Activated B cell treated with CpG ODN at 0.5 μM for 24 hours (primary cell): ENCODE data around the gene OLAH. TPM values are rescaled to one million over a fixed set of nuclear protein-coding genes. Genes with fewer than 3 reads are reported as not detected.
A peak's percentile ranks its signal among the peaks of the same experiment; 100 is the strongest.

ENCODE experiments used
- ATAC-seq: fragments of 200-7000 bp; cut with Tn5 transposase; one replicate; pipeline ENCODE4 v1.10.0; 2021; ENCODE audit warnings: low read depth, mild to moderate bottlenecking, moderate library complexity
- CTCF ChIA-PET: fragments of 350-600 bp; sonication (Branson Sonifier 250); formaldehyde crosslinking; loops from one replicate; lab custom pipeline; 2021; ENCODE audit warnings: antibody characterized with exemption; lab: Charles Lee
- POLR2A ChIA-PET: fragments of 350-600 bp; sonication (Branson Sonifier 250); formaldehyde crosslinking; loops from one replicate; lab custom pipeline; 2021; ENCODE audit warnings: antibody characterized with exemption; lab: Charles Lee
- DNase-seq: peaks from one replicate; pipeline ENCODE4 v3.0.0; 2022
- H3K27ac Mint-ChIP-seq: one replicate; pipeline ENCODE4 v1.8.0; 2020; ENCODE audit warnings: mixed read lengths
- H3K27me3 Mint-ChIP-seq: one replicate; pipeline ENCODE4 v1.8.0; 2021; ENCODE audit warnings: mixed read lengths
- H3K36me3 Mint-ChIP-seq: one replicate; pipeline ENCODE4 v1.8.0; 2021; ENCODE audit warnings: low read depth, mixed read lengths
- H3K4me1 Mint-ChIP-seq: one replicate; pipeline ENCODE4 v1.8.0; 2021; ENCODE audit warnings: mixed read lengths
- H3K4me3 Mint-ChIP-seq: one replicate; pipeline ENCODE4 v1.8.0; 2020; ENCODE audit warnings: mild to moderate bottlenecking, mixed read lengths
- H3K9me3 Mint-ChIP-seq: one replicate; pipeline ENCODE4 v1.8.0; 2020; ENCODE audit warnings: mixed read lengths
- intact Hi-C: fragments of 100-400 bp; cut with micrococcal nuclease; formaldehyde crosslinking; loops from one replicate; pipeline ENCODE4 v1.15.1; 2024
- total RNA-seq: library from RNA; stranded (reverse); gene quantifications from 2 replicates; pipeline ENCODE4 v1.2.3, GENCODE V29; 2022
- TF ChIP-seq, protein P1 (sequence below): fragments of 200-600 bp; IDR thresholded peaks from one replicate; pipeline ENCODE4 v1.8.0; 2022; ENCODE audit warnings: antibody characterized with exemption, mild to moderate bottlenecking

The OLAH gene
- total RNA-seq, 1 donor from 2014 or later, result not detected

DNA sequence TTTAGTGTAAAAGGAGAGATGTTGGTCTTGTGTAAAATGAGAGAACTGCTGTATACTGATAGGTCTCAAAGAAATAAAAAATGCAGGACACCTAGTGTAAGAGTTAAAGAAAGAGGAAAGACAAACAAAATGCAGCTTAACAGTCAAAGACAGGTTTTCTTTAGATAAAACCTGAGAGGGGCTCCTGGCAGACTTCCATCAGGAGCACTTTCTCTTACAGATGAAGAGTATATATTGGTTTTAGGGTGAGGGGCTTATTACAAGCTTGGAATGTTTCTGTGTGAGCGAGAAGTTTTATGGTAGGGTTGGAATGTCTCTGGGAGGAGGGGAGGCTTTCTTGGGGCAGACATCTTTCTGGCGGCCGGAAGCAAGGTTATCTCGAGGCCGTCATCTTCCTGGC is 28.6 kb downstream of the OLAH start:
- intact Hi-C loops, result no loop called here
- CTCF ChIA-PET, result no interaction called here
- no peak overlapping the region for H3K27ac Mint-ChIP-seq
- DNase-seq (no peak), ATAC-seq (no peak)
- POLR2A ChIA-PET, result interaction anchor here (0.7 kb wide), 1 partner anchor 34 kb away, joined by 4 read pairs; no protein-coding TSS in a partner anchor
- no peaks in the 10 kb centered on the region for H3K4me1 Mint-ChIP-seq
- H3K4me3 Mint-ChIP-seq, result no peak overlapping the region
- no peaks in the 10 kb centered on the region for H3K36me3 Mint-ChIP-seq
- TF ChIP-seq, protein P1, sequence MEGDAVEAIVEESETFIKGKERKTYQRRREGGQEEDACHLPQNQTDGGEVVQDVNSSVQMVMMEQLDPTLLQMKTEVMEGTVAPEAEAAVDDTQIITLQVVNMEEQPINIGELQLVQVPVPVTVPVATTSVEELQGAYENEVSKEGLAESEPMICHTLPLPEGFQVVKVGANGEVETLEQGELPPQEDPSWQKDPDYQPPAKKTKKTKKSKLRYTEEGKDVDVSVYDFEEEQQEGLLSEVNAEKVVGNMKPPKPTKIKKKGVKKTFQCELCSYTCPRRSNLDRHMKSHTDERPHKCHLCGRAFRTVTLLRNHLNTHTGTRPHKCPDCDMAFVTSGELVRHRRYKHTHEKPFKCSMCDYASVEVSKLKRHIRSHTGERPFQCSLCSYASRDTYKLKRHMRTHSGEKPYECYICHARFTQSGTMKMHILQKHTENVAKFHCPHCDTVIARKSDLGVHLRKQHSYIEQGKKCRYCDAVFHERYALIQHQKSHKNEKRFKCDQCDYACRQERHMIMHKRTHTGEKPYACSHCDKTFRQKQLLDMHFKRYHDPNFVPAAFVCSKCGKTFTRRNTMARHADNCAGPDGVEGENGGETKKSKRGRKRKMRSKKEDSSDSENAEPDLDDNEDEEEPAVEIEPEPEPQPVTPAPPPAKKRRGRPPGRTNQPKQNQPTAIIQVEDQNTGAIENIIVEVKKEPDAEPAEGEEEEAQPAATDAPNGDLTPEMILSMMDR, result no peak
- H3K9me3 Mint-ChIP-seq, result no peaks in the 10 kb centered on the region
- peaks cover 6% of the 10 kb centered on the region for H3K27me3 Mint-ChIP-seq

DNA sequence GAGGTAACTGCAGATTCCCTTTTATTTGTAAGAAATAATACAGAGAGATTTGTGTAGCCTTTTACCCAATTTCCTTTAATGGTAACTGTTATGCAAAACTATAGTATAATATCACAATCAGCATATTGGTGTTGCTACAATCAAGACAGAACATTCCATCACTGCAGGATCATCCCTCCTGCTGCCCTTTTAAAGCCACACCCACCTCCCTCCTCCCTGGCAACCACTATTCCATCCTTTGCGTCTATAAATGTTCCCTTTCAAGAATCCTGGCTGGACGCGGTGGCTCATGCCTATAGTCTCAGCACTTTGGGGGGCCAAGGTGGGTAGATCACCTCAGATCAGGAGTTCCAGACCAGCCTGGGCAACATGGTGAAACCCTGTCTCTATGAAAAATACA is 31.7 kb downstream of the OLAH start:
- CTCF ChIA-PET, result no interaction called here
- intact Hi-C loops, result no loop called here

DNA sequence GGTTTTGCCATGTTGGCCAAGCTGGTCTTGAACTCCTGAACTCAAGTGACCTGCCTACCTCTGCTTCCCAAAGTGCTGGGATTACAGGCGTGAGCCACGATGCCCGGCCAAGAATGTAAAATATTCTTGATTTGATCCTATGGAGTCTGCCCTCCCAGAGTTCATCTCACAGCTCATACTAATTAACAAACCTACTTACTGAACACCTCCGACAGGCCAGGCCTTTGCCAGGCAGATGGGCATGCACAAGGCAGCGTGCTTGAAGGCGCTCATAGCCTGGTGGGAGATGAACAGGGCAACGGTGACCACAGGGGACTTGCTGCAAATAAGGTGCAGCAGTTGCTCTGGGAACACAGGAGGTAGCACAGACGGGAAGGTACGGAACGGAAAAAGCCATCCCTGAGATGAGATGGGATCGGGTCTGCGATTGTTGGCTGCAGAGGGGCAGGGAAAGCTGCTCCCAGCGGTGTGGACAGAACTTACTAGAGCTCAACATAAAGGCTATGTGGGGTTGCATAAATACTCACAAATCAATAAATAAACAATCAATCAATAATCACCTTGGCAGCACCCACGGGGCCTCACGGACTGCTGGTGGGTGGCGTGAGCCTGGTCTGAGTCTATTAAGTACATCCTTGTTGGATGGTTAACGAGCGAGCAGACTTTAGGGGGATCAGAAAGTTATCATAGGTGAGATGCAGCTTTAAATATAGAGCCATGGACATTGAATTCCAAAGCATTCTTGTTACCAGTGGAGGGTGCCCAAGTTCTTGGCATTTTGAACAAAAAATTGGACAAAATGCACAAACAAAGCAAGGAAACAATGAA is 40.1 kb downstream of the OLAH start:
- H3K36me3 Mint-ChIP-seq, result no peaks in the 10 kb centered on the region
- intact Hi-C loops, result no loop called here
- ChIA-PET CTCF (no interaction called here), POLR2A (no interaction called here)
- DNase-seq (no peak), ATAC-seq (no peak)
- no peaks in the 10 kb centered on the region for H3K9me3 Mint-ChIP-seq
- no peak overlapping the region for H3K4me3 Mint-ChIP-seq
- H3K4me1 Mint-ChIP-seq, result no peaks in the 10 kb centered on the region
- no peaks in the 10 kb centered on the region for H3K27me3 Mint-ChIP-seq
- TF ChIP-seq, protein P1, result no peak
- H3K27ac Mint-ChIP-seq, result no peak overlapping the region

More for the DNA sequence above, 31.7 kb downstream of the OLAH start:
- no peak overlapping the region for H3K27ac Mint-ChIP-seq
- H3K9me3 Mint-ChIP-seq, result no peaks in the 10 kb centered on the region
- TF ChIP-seq, protein P1, result no peak
- no peak for ATAC-seq
- POLR2A ChIA-PET, result no interaction called here
- H3K4me1 Mint-ChIP-seq, result no peaks in the 10 kb centered on the region
- no peak for DNase-seq
- H3K4me3 Mint-ChIP-seq, result no peak overlapping the region
- no peaks in the 10 kb centered on the region for H3K27me3 Mint-ChIP-seq
- no peaks in the 10 kb centered on the region for H3K36me3 Mint-ChIP-seq

GRCh38 chr10:15084502-15084922 is 40.8 kb downstream of the OLAH start:
- DNase-seq (no peak), ATAC-seq (no peak)
- H3K36me3 Mint-ChIP-seq, result no peaks in the 10 kb centered on the region
- H3K27me3 Mint-ChIP-seq, result no peaks in the 10 kb centered on the region
- no peak overlapping the region for H3K27ac Mint-ChIP-seq
- intact Hi-C loops, result no loop called here
- no peaks in the 10 kb centered on the region for H3K4me1 Mint-ChIP-seq
- H3K9me3 Mint-ChIP-seq, result no peaks in the 10 kb centered on the region
- TF ChIP-seq, protein P1, result no peak
- POLR2A ChIA-PET, result no interaction called here
- H3K4me3 Mint-ChIP-seq, result no peak overlapping the region
- CTCF ChIA-PET, result no interaction called here

DNA sequence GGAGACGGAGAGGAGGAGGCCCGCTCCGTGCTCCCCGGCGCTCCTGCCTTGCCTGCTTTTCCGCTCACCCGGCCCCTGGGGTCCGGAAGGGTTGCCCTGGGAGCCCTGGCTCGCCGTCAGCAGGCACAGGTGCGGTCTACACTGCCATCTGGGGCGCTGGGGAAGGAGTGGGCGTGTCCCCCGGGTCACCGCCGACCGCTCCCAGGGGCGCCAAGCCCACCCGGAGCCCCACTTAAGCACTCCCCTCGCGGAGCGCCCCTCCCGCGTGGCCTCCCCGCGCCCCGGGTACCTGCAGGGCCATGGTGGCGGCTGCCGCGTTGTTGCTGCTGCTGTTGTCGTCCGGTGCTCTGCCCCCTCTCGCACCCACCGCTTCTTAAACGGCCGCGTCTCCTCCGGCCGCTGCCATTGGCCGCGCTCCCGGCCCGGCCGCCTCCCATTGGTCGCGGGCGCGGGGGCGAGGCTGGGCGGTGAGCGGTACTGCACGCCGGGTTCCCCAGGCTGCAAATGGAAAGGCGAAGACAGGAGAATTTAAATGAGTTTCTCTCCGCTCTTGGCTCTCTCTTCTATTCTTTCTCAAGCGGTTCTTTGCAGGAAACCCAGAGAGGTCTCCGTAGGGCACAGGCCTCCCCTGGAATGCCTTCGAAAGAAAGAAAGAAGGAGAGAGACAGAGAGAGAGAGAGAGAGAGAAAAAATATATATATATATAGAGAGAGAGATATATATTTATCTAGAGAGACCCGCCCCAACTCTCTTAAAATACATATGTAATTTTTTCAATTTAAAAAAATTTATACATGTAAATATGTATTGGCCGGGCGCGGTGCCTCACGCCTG is 44.9 kb downstream of the OLAH start, which contains the start of gene ACBD7:
Gene ACBD7, minus strand, starts transcription at position 349 of the 834 bp plus-strand sequence. Its CDS starts 48 bp downstream, at position 301.
- Mint-ChIP-seq H3K36me3 (no peaks in the 10 kb centered on the region), H3K4me1 (no peaks in the 10 kb centered on the region), H3K27ac (no peak within 1 kb of the TSS), H3K4me3 (peak within 1 kb of the TSS; percentile 77), H3K27me3 (peaks cover 1% of the 10 kb centered on the region), H3K9me3 (no peaks in the 10 kb centered on the region)
- TF ChIP-seq, protein P1, result peak; percentile 22
- CTCF ChIA-PET, result no interaction called here
- DNase-seq (peak; percentile 79), ATAC-seq (peak; percentile 100)
- intact Hi-C loops, result loop anchor here (1.0 kb wide), 3 partner anchors 9 to 161 kb away; partner anchors contain the start of gene RPP38
- POLR2A ChIA-PET, result no interaction called here
